A673 (cell line): ENCODE data around the gene ATF3. TPM values are rescaled to one million over a fixed set of nuclear protein-coding genes. Genes with fewer than 3 reads are reported as not detected.

Experiments used
- BruUV-seq: library from RNA; stranded (reverse); fragments of 400-500 nt; replicated peaks from 2 replicates; lab custom pipeline; 2021; lab: Mats Ljungman, UMichigan
- CTCF ChIA-PET: fragments of 300-600 bp; sonication (Branson Sonifier 250); formaldehyde crosslinking; loops from one replicate; lab custom pipeline; 2022; ENCODE audit warnings: antibody characterized with exemption; lab: Charles Lee
- POLR2A ChIA-PET: fragments of 300-600 bp; sonication (Branson Sonifier 250); formaldehyde crosslinking; loops from one replicate; lab custom pipeline; 2022; ENCODE audit warnings: antibody characterized with exemption; ENCODE audit not compliant: low non-redundant PET; lab: Charles Lee
- DNase-seq: peaks from one replicate; pipeline ENCODE4 v3.0.0-alpha.2; 2015; ENCODE audit warnings: low spot score
- H3K27ac ChIP-seq: fragments of 200-600 bp; sonication (generic); 2 replicates; pipeline ENCODE4 v1.5.1; 2016; ENCODE audit warnings: mixed run types, low read depth, mild to moderate bottlenecking, mixed read lengths, antibody characterized with exemption, low read length; ENCODE audit not compliant: poor library complexity, severe bottlenecking
- H3K27me3 ChIP-seq: fragments of 200-600 bp; sonication (generic); replicated peaks from 2 replicates; pipeline ENCODE4 v1.6.1; 2017; ENCODE audit warnings: mixed run types, low read depth, mild to moderate bottlenecking, mixed read lengths, antibody characterized with exemption, low read length; ENCODE audit not compliant: insufficient read depth, poor library complexity
- H3K36me3 ChIP-seq: fragments of 200-600 bp; sonication (generic); 2 replicates; pipeline ENCODE4 v1.6.1; 2016; ENCODE audit warnings: mixed run types, mild to moderate bottlenecking, mixed read lengths, antibody characterized with exemption, low read length; ENCODE audit not compliant: insufficient read depth, poor library complexity, severe bottlenecking
- H3K4me1 ChIP-seq: fragments of 200-600 bp; sonication (generic); 2 replicates; pipeline ENCODE4 v1.6.1; 2017; ENCODE audit warnings: mixed run types, mild to moderate bottlenecking, mixed read lengths, antibody characterized with exemption, low read length; ENCODE audit not compliant: insufficient read depth, poor library complexity, severe bottlenecking
- H3K4me3 ChIP-seq: fragments of 200-600 bp; sonication (generic); 2 replicates; pipeline ENCODE4 v1.5.1; 2016; ENCODE audit warnings: low read depth, mixed run types, mild to moderate bottlenecking, mixed read lengths, low read length; ENCODE audit not compliant: poor library complexity, severe bottlenecking
- H3K9me3 ChIP-seq: fragments of 200-600 bp; sonication (generic); 2 replicates; pipeline ENCODE4 v1.6.1; 2016; ENCODE audit warnings: mixed run types, low read depth, mild to moderate bottlenecking, mixed read lengths, antibody characterized with exemption, low read length; ENCODE audit not compliant: poor library complexity, severe bottlenecking
- EZH2 ChIP-seq: fragments of 200-600 bp; sonication (generic); IDR thresholded peaks from 2 replicates; pipeline ENCODE4 v1.6.1; 2017; ENCODE audit warnings: borderline replicate concordance, low read depth, mild to moderate bottlenecking, mixed read lengths, antibody characterized with exemption, low read length; ENCODE audit not compliant: poor library complexity, severe bottlenecking
- intact Hi-C: fragments of 100-400 bp; cut with micrococcal nuclease; formaldehyde crosslinking; loops from one replicate; pipeline ENCODE4 v1.10.0; 2022; ENCODE audit not compliant: unreplicated experiment
- total RNA-seq: library from RNA; stranded (reverse); gene quantifications from 2 replicates; pipeline ENCODE4 v1.2.3, GENCODE V29; 2021
- TF ChIP-seq, protein P1 (sequence below): fragments of 300-800, 200-600 bp; sonication (generic); conservative IDR thresholded peaks from 2 replicates; pipeline ENCODE4 v1.5.1; 2017; ENCODE audit warnings: low read depth, mild to moderate bottlenecking, antibody characterized with exemption, low read length, moderate library complexity, mixed read lengths

The ATF3 gene
- total RNA-seq, 1 experiment from 2014 or later = 16.0 TPM

DNA sequence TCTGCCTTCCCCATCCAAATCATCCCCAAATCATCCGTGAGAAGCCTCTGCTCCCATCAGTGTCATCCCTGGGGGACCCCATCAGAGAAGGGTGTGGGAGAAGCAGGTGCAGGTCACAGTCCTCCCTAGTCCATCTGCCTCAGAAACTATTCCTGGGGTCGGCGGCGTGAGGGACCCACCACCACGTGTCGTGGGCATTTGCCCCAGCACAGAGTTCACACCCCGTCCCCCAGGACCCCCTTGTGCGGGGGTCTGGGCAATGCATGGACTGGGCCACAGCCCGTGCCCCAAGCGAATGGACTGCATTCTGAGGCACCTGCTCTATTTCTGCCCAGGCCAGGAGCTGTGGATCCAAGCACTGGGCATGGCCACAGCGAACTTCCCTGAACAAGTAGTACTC lies 38.4 kb downstream of the ATF3 start:
- H3K36me3 ChIP-seq = no peaks in the 10 kb centered on the region
- intact Hi-C loops = no loop called here
- no TSS peak for BruUV-seq
- H3K4me3 ChIP-seq = no peak overlapping the region
- no peaks in the 10 kb centered on the region for H3K4me1 ChIP-seq
- H3K27me3 ChIP-seq = no peaks in the 10 kb centered on the region
- POLR2A ChIA-PET = no interaction called here
- CTCF ChIA-PET = no interaction called here
- no peak for DNase-seq
- H3K27ac ChIP-seq = no peak overlapping the region
- H3K9me3 ChIP-seq = no peaks in the 10 kb centered on the region
- TF ChIP-seq, protein P1, sequence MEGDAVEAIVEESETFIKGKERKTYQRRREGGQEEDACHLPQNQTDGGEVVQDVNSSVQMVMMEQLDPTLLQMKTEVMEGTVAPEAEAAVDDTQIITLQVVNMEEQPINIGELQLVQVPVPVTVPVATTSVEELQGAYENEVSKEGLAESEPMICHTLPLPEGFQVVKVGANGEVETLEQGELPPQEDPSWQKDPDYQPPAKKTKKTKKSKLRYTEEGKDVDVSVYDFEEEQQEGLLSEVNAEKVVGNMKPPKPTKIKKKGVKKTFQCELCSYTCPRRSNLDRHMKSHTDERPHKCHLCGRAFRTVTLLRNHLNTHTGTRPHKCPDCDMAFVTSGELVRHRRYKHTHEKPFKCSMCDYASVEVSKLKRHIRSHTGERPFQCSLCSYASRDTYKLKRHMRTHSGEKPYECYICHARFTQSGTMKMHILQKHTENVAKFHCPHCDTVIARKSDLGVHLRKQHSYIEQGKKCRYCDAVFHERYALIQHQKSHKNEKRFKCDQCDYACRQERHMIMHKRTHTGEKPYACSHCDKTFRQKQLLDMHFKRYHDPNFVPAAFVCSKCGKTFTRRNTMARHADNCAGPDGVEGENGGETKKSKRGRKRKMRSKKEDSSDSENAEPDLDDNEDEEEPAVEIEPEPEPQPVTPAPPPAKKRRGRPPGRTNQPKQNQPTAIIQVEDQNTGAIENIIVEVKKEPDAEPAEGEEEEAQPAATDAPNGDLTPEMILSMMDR = no peak

DNA sequence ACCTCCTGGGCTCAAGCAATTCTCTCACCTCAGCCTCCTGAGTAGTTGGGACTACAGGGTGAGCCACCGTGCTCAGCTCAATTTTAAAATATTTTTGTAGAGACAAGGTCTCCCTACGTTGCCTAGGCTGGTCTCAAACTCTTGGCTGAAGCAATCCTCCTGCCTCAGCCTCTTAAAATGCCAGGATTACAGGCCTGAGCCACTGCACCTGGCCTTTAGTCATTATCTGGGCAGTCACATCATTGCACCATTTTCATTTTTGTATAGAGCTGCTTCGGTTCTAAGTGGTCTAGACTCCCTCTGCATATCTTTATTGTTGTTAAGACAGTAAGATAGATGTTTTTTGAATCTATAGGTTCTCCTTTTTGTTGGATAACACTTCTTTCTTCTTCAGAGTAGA lies 39.9 kb downstream of the ATF3 start:
- Histone ChIP-seq H3K4me3 (no peak overlapping the region), H3K27ac (no peak overlapping the region), H3K36me3 (no peaks in the 10 kb centered on the region), H3K27me3 (no peaks in the 10 kb centered on the region), H3K4me1 (no peaks in the 10 kb centered on the region), H3K9me3 (no peaks in the 10 kb centered on the region)
- TF ChIP-seq, protein P1 = no peak
- no peak for TF ChIP-seq EZH2
- intact Hi-C loops = no loop called here
- ChIA-PET POLR2A (no interaction called here), CTCF (no interaction called here)
- no TSS peak for BruUV-seq
- no peak for DNase-seq

DNA sequence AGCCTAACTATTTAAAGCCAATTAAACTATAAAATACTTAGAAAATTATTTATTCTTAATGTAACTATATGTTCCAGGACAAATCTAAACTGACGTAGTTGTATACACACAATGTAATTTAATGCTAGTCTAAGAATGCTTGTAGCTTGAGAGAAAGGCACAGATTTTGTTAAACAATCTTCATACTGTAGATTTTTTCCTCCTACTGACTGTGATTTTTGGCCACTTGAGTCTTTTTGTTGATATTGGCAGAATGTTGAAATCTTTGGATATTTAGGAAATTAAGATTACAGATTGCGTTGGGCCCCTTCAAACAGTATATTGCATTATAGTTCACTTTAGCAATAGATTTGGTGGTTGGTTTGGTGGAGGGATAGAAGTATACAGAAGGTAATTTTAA lies 40.5 kb downstream of the ATF3 start:
- CTCF ChIA-PET = no interaction called here
- Histone ChIP-seq H3K4me3 (no peak overlapping the region), H3K9me3 (no peaks in the 10 kb centered on the region), H3K36me3 (no peaks in the 10 kb centered on the region), H3K4me1 (no peaks in the 10 kb centered on the region), H3K27me3 (no peaks in the 10 kb centered on the region), H3K27ac (no peak overlapping the region)
- TF ChIP-seq EZH2 = no peak
- TF ChIP-seq, protein P1 = no peak
- POLR2A ChIA-PET = no interaction called here
- intact Hi-C loops = no loop called here
- no TSS peak for BruUV-seq
- no peak for DNase-seq
